Measurements from ENCODE around the gene PTGIR. TPM values are rescaled to one million over a fixed set of nuclear protein-coding genes. Genes with fewer than 3 reads are reported as not detected.

PTGIR gene
- total RNA-seq, 1 donor from 2014 or later = 0.46 TPM

DNA sequence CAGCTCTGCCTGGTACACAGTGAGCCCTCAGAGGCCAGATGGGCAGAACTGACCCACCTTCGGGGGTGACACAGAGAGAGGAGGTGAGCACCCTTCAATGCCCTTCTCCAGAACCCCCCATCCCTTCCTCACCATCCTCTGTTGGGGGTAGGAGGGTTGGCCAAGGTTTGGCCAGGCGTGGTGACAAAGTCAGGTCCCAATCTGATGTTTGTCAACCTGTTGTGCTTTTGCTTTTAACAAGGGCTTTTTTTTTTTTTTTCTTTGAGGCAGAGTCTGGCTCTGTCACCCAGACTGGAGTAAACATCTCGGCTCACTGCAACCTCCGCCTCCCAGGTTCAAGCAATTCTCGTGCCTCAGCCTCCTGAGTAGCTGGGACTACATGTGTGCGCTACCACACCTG, 7.3 kb downstream of the PTGIR start:
- H3K9me3 Mint-ChIP-seq = no peaks in the 10 kb centered on the region
- peaks cover 3% of the 10 kb centered on the region for H3K27me3 Mint-ChIP-seq
- no peak overlapping the region for H3K27ac Mint-ChIP-seq
- H3K4me3 Mint-ChIP-seq = no peak overlapping the region
- TF ChIP-seq CTCF (conservative IDR thresholded peaks at IDR 0.05) = no peak
- no peaks in the 10 kb centered on the region for H3K36me3 Mint-ChIP-seq
- DNase-seq (ENCODE audit: extremely low spot score, unreplicated experiment) = no peak
- H3K4me1 Mint-ChIP-seq (ENCODE audit: unreplicated experiment) = peaks cover 17% of the 10 kb centered on the region

- TF ChIP-seq CTCF (conservative IDR thresholded peaks at IDR 0.05) = peak; percentile 68
- Mint-ChIP-seq H3K9me3 (no peaks in the 10 kb centered on the region), H3K4me1 (ENCODE audit: unreplicated experiment) (peaks cover 17% of the 10 kb centered on the region), H3K36me3 (no peaks in the 10 kb centered on the region), H3K4me3 (peak overlapping the region; percentile 43), H3K27ac (peak overlapping the region; percentile 40), H3K27me3 (peaks cover 3% of the 10 kb centered on the region)
- DNase-seq (ENCODE audit: extremely low spot score, unreplicated experiment) = no peak
Observed at GRCh38 chr19:46616631-46617322, 8.1 kb downstream of the PTGIR start.

GRCh38 chr19:46615966-46616365, 8.9 kb downstream of the PTGIR start:
- Mint-ChIP-seq H3K4me3 (no peak overlapping the region), H3K27ac (no peak overlapping the region), H3K9me3 (no peaks in the 10 kb centered on the region), H3K27me3 (peaks cover 3% of the 10 kb centered on the region), H3K4me1 (ENCODE audit: unreplicated experiment) (peaks cover 13% of the 10 kb centered on the region), H3K36me3 (no peaks in the 10 kb centered on the region)
- DNase-seq (ENCODE audit: extremely low spot score, unreplicated experiment) = no peak
- TF ChIP-seq CTCF (conservative IDR thresholded peaks at IDR 0.05) = no peak

DNA sequence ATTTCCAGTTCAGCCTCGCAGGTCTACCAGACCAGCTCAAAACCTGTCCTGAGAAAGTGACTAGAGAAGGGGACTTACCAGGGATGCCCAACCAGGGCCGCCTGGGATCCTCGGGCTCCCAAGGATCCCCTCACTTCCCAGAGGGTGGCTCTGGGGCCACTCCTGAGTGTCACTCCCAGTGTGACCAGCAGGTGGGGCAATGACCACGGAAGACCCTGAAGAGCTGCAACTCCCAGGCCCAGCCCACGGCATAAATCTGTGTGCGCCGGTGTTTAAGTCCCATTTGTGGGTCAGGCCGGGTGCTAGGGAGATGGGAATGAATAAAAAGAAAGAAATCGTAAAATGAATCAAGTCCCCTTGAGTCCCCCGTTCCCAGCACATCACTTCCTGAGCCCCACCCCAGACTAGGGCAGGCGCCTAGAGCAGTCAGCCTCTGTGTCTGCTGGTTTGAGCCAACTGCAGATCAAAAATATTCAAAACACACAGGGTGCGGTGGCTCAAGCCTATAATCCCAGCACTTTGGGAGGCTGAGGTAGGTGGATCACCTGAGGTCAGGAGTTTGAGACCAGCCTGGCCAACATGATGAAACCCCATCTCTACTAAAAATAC, 10.7 kb downstream of the PTGIR start:
- peaks cover 2% of the 10 kb centered on the region for H3K36me3 Mint-ChIP-seq

DNA sequence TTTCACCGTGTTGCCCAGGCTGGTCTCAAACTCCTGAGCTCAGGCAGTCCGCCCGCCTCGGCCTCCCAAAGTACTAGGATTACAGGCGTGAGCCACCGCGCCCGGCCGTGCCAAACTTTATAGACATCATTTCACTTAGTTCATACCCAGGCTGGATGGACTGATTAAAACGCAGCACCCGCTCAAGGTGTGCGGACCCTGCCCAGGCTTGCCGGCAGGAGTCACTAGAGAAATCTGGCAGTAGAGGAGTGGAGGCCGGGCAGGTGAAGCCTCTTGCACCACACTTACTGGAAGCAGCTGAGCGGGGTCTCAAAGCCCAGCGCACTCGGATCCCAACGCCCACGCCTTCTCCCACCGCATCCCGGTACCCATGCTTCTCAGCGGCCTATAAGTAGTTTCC, 11.4 kb downstream of the PTGIR start:
- H3K36me3 Mint-ChIP-seq = peaks cover 5% of the 10 kb centered on the region

More for the DNA sequence above, 10.7 kb downstream of the PTGIR start:
- Mint-ChIP-seq H3K27me3 (peaks cover 3% of the 10 kb centered on the region), H3K9me3 (no peaks in the 10 kb centered on the region), H3K27ac (no peak overlapping the region), H3K4me3 (peak overlapping the region; percentile 31), H3K4me1 (ENCODE audit: unreplicated experiment) (peaks cover 15% of the 10 kb centered on the region)
- peak; percentile 92 for TF ChIP-seq CTCF (conservative IDR thresholded peaks at IDR 0.05)
- peak; percentile 88 for DNase-seq (ENCODE audit: extremely low spot score, unreplicated experiment)

More for the DNA sequence above, 11.4 kb downstream of the PTGIR start:
- H3K27ac Mint-ChIP-seq = no peak overlapping the region
- no peak for DNase-seq (ENCODE audit: extremely low spot score, unreplicated experiment)
- H3K27me3 Mint-ChIP-seq = peaks cover 3% of the 10 kb centered on the region
- H3K4me1 Mint-ChIP-seq (ENCODE audit: unreplicated experiment) = peaks cover 18% of the 10 kb centered on the region
- no peak overlapping the region for H3K4me3 Mint-ChIP-seq
- no peak for TF ChIP-seq CTCF (conservative IDR thresholded peaks at IDR 0.05)
- no peaks in the 10 kb centered on the region for H3K9me3 Mint-ChIP-seq
